GM19438 (cell line): ENCODE measurements around the gene CHRNA1.

Experiments
- ATAC-seq: cut with Tn5 transposase; IDR thresholded peaks from one replicate; pipeline ENCODE4 v1.9.1; 2021; ENCODE audit warnings: low read depth; ENCODE audit not compliant: unreplicated experiment

Gene CHRNA1

DNA sequence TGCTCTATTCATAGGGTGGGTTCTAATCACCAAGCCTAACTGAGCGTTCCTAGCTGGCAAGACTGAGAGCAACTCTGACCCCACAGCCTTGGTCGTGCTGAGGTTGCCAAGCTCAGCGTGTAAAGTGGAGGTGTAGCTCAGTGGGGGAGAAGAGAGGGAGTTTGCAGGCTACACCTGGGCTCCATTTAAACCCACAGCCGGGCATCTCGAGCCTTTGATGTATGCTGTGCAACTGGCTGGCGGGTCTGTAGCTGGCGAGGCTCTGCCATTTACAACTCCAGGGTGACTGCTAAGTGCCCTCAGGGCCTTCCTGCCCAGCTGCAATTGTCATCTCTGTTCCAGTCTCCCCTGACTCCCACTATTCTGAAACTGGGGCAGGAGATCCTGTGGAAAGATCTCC lies 20.0 kb upstream of the CHRNA1 start:
- no peak for ATAC-seq

DNA sequence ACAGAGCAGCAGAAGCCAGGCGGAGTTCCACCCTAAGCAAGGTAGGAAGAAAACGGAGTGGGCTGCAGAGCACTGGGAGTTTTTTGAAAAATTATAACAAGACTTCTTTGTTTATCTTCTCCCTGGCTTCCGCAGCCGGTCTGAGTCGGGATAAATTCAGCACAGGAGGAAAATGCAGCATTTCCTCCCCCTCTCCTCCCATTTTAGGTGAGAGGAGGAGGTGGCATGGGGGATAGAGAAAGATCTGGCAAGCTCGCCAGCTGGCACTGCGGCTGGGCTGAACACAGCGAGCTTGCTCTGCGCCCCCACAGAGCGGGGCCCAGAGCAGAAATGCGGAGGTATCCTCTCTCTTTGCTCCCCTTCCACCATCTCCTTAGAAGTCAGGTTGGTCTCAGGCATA lies 17.7 kb upstream of the CHRNA1 start:
- ATAC-seq: no peak

DNA sequence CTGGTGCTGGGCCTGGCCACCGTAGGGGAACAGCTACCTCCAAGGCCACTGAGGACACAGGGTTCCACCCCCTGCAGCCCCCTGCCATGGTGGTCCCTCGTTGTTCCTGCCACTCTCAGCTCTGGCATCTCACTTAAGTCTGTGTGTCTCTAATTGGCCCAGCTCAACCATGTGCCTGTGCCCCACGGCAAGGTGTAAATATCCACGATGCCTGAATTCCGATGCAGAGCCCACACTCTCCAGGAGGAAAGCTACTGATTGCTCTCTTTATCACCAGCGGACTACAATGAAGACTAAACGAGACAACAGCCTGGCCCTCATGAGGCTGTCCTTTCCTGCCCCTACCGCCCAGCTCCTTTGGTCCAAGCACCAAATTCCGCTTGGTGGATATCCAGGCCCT lies 17.0 kb upstream of the CHRNA1 start:
- ATAC-seq: no peak

DNA sequence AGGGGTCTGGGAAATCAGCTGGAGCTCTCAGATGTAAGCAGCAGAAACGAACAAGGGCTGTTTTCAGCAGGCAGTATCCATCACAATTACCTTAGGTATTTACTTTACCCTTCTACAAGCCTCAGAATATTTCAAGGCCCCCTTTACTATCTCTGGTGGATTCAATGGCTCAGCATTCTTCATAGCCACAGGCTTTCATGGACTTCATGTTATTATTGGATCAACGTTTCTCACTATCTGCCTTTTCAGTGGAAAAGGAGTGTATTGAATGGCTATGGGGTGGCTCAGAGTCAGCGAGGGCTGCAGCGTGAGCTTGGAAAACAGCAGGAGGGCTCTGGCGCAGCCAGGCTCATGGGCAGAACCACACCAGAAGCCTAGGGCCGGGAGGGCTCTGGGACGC lies 16.6 kb upstream of the CHRNA1 start:
- ATAC-seq: no peak

DNA sequence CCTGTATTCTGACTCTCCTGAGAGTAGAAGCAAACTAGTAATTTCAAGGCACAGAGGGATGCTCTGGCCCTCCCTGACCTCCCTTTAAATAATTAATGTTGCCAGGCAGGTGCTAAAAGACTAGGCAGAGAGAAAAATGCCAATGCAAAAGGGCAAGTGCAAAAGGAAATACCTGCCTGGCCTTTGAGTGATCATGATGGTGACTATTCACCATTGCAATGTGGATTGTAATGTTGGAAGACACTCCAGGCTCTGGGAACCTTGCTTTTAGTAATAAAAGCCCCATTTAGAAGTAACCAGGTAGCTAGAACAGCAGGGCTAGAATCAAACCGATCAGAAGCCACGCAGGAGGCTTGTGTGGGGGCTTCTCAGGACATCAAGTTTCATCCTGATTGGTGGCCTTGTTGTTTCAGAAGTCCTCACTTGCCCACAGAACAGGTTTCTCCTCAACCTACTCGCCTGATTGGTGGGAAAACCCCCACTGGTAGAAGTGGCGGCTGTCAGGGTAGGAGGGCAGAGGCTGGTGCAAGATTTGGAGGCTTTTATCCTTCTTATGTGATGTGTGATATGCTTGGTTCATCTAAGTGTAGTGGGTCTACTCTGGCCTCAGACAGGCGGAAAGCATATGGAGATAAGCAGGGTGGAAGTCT lies 16.0 kb upstream of the CHRNA1 start:
- no peak for ATAC-seq

DNA sequence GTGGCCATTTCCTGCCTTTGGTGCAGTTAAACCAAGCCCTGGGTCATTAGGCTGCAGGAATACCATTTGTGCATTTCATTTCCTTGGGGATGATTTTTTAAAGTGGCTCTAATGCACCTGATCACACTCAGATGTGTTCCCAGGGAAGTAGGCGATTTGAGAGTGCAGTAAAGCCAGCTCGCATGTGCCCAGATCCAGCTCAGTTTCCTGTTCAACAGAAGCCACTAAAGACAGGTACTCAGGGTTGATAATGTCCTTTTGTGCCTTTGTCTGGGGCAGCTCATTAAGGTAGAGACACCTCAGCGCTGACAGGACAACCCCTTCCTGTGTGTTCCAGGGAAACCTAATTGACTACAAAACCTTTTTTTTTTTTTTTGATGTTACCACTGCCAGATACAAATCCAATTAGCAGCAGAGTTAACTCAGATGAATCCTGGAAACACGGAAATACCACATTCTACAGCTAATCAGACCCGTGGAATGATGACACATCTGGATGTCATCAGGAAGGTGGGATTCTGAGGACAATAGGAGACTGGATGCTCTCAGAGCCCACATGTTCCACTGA lies 15.2 kb upstream of the CHRNA1 start:
- ATAC-seq: no peak

DNA sequence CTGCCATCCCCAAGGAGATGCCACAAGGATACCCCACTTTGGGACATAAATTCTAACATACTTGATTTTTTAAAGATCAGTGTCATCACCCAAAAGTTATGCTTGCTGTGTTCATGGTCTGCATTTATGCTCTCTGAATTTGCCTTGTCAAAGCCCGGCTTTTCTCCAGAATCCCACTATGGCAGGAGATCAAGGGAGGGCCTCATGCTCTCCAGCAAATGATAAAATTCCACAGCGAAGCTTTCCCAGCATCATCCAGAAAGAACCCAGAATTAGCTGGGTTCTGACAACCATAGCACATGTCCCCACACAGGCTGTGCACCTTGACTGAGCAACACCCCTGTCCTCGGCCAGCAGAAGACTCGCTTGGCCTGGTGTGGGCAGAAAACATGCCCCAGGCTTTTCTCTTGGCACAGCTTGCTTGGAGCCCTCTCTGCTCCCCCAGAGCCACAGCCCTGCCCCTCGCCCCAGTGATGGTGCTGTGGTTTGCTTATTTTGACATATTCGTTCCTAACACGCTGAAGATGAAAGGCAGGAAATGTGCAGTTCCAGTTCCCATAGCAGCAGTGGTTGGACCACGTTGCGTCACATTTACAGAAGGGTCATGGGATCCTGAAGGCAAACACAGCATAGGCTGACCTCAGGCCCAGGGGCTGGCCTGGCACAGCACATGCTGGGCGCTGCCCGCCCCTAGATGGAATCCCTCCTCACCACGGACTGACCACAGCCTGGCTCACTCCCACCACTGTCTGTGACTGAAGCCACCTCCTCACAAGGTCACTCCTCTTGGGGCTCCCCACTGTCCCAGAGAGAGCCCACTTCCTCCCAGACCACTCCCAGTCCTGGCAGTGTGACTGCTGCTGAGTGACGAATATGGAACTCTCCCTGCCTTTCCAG lies 14.1 kb upstream of the CHRNA1 start:
- no peak for ATAC-seq

DNA sequence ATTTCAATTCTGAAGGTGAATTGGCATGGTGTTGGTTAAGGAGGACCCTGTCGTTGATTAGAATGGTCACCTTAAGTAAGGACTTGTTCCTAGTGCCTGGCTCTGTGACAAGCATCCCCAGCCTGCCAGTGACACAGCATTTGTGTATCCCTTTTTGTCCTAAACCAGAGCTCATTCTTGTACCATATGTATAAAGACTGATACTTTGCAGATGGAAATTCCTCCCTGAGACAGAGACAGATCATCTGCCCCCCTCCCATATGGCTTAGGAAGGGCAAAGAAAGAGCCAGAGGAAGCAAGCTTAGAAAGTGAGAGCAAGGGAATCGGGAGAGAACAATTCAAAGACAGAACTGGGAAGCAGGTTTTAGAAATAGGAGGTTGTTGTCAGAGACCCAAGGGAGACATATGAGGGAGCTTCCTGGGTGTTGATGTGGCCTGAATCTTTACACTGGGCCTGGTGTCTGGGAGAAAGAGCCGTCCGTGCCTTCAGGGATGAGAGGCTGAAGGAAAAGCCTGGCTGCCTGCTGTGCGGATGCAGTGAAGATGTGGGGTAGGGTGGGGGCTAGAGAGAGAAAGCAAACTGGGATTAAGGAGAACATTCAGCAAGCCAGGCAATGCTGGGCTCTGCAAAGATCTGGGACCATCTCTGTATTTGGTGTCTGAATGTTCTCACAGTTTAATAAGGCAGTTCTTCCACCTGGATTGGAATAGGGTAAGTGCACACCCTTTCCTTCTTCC lies 13.2 kb upstream of the CHRNA1 start:
- ATAC-seq: no peak

DNA sequence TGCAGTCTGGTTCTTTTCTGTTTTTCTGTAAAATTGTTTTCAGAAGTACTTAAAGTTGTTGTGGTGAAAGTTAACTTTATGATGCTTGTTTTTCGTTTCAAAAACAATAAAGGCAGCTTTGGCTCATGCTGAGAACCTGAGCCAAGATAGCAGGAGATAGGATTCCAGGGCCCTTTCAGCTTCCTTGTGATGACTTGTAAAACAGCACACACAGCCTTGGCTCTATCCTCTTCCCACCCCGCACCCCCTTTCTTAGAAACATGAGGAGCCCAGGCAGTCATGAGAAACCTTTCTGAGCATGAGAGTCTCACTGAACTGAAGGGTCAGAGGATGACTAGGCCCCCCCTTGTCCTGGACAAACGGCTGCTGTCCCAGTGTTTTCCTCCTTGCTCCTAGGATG lies 12.4 kb upstream of the CHRNA1 start:
- no peak for ATAC-seq

DNA sequence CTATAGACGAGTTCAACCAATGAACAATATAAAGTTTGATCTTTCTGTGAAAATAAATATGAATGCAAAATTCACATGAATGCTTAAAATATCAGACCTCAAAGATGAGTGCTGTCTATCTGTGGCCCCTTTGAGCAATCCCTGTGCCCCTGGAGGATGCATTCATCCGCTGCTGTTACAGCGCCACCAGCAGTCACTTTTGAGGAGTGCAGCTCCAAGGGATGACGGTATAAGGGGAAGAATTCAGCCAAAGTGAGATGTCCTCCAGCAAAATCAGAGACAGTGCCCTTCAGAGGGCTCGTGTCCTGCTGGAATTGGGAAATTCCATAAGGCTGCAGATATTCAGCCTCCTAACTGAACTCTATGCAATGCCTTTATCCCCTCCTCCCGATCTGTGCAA lies 12.0 kb upstream of the CHRNA1 start:
- ATAC-seq: no peak

DNA sequence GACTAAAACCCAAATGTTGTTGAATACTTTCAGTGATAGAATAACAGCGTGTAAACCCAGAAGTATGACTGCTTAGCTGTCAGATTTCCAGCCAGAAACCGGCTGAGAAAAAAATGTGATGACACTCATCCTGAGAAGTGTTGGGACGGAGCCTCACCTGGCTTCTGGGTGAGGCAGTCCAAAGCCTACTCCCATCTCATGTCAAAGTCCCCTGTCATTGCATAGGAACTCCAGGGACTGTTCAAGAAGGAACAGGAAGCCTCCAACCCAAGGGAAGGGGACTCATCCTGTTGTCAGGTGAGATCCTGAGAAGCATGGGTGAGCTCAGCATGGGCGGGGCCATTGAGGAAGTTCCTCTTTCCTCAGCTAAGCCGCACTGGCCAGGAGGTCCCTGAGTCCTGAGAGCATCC lies 11.3 kb upstream of the CHRNA1 start:
- no peak for ATAC-seq

DNA sequence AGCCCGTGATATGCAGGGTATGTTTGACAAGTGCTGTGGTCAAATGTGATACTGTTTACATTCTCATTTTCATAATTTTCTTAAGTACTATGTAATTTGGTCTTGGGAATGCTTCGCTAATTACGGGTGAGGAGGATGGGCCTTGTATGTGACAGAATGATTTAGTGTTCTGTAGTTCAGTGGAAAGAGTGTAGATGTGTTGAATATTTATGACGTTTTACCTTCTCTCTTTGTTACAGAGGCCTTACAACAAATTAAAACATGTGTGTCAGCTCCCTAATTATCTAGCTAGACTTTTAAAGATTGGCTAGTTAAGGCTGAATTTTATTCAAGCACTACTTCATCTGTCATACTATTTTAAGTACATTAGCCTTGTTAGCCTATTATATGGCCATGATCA lies 10.6 kb upstream of the CHRNA1 start:
- ATAC-seq: no peak

DNA sequence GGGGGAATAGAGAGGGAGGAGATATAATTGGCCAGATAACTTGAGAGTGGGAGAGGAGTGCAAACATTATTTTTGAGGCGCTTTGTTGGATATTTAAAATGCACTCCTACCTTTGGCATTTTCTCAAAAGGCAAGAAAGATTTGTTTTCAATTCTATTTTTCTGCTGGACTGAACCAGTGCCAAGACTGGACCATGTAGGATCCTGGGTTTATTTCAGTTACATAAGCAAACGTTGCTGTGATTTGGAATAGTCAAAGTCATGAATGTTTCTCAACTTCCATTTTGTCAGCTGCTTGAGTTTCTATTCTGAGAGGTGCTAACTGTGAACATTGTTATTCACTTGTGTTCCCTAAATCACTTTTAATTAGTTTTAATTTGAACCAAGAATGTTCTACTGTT lies 8.9 kb upstream of the CHRNA1 start:
- ATAC-seq: no peak

DNA sequence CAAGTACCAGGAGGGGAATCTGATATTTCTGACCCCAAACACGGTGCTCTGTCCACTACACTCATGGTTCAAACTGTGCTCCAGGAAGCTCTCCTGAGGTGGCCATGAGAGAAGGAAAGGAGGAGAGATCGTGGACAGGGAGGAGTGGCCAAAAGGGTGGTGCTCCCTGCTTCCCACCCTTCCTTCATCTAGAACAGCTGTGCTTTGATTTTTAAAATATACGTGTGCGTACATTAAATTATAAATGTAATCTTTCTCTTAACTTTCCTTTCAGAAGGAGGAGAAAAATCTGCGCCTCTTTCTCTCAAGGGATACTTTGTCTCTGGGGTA lies 8.2 kb upstream of the CHRNA1 start:
- ATAC-seq: no peak

DNA sequence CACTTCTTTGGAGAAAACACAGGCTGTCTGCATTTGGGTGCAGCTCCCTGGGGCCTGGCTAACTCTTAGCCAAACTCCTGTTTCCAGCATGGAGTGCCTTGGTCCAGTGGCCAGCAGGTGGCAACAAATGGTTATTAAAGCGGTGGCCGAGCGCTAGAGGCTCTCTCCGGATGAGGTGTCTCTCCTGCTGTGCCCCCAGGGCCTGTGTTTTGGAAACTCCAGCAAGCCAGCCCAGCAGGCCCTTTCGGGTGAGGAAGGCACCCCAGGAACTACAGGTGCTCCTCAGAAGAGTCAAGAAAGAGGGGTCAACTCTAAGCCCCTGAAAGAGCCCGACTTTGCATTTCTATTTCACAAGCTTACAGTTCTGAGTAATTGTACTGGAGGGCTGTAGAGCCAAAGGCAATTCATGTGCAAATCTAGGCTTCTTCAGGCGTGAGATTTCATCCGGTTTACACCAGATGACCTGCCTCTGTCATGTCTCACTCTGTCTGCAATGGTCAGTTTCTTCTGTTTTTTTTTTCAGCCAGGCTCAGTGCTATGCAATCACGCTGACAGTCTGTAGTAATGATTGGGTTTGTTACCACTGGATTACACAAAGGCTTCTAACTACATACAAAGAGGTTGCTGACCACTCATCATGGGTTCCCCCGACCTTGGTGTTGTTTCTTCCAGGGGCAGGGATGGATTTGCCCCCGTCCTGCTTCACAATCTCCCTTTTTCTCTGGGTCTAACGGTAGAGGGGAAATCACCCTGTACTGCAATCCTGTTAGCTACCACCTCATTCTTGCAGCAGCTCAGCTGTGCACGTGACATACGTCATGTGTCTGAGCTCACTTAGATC lies 7.6 kb upstream of the CHRNA1 start:
- peak; percentile 73 for ATAC-seq

DNA sequence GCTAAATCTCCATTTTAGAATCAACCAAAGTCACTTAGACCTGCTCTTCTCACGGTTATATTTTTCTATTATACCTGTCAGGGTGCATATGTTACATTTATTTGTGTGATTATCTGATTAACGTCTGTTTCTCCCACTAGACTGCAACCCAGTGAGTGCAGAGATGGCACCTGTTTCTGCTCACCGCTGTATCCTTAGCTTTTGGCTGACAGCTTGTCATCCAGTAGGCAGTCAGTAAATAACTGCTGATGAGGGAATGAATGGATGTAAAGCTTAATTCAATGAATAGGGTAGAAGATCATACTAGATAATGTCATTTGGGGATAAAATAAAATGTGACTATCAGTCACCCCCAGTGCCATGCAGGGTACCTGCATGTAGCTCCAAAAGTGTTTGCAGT lies 6.9 kb upstream of the CHRNA1 start:
- no peak for ATAC-seq

DNA sequence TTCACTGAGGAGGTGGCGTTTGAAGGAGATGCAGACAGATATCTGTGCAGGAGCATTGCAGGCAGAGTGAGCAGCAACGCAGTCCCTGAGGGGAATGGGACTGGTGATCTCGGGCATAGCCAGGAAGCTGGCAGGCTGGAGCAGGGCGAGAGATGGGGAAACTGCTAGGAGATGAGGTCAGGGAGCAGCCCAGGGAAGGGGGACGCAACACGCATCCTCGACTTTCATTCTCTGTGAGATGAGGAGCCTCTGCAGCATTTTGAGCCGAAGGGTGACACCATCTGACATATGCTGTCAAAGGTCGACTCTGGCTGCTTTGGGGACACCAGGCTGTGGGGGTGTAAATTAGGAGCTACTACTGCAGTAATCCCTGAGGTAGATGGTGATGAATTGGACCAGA lies 4.3 kb upstream of the CHRNA1 start:
- ATAC-seq: no peak

DNA sequence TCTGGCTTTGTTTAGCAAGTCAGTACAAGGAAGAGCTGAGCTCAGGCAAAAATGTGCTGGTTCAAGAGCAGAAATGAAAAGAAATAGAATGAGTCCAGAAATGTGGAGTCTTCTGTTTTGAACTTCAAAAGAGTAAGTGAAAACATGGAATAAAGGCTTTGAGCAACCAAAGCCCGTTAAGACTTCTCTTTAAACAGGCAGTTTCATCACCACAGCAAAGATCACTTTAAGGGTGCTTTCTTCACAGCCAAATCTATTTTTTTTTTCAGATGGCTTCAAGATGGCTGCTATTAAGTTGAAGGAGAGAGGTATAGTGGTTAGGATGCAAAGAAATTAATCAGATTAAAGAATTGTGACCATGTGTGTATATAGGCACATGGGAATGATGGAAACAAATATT lies 2.0 kb upstream of the CHRNA1 start:
- no peak for ATAC-seq

DNA sequence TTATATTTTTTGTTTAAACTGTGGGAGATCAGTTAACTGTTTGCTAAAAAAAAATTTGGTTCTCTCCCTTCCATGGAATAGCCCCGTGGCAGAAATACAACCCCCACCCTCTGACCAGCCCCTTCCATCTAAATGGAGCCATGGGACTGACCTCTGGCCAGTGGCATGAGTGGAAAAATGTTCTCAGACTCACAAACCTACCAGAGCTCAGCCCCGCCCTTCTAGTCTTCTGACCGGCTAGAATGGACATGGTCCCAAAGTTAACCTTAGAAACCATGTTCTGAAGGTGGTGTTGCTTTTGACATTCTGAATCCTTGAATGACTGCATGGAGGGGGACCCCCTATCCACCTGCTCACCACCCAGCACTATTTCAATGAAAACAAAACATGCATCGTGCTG lies 1.3 kb upstream of the CHRNA1 start:
- ATAC-seq: no peak

DNA sequence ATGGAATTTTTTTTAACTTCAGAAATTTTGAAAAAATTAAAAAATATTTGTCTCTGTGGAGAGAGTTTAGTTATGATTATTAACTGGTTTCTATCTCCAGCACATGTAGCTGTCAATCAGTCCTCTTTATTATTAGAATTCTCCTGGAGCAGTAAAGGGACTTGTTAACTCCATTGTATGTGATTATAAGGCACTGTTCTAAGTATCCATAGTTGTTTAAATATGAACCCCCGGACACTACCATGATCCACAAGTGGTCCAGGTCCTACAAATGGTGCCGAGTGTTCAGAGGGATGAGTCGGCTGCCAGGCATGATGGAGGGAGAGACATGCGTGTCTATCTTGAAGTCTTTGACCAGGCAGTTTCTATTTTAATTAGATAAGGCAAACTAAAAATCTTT lies 492 bp downstream of the CHRNA1 start:
- ATAC-seq: no peak

DNA sequence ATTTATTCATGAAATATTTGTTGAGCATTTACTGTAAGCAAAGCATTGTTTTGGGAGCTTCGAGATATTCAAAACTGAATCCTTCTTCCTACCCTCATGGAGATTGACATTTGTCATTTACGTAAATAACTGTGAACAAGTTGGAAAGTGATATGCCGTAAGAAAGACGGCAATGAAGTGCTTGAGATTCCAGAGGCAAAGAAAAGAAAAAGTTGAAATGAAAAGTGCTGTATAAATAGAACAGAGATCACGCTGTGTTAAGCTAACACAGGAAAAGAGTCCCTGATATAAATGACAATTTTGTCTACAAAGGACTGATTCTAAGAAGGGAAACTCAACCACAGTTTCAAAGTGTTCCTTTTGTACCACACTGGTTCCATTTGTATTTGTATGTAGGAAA lies 1.8 kb downstream of the CHRNA1 start:
- ATAC-seq: no peak
